NCI-H510A (cell line): ENCODE data around the gene NXF3.
"Not testable (repeated sequence)": the region's sequence is repeated elsewhere in the genome, so short reads cannot be mapped to it uniquely, and the experiment has no call there.

ENCODE experiments used
- DNase-seq: peaks from one replicate; lab custom pipeline; 2025; lab: John Stamatoyannopoulos, UW

The NXF3 gene

DNA sequence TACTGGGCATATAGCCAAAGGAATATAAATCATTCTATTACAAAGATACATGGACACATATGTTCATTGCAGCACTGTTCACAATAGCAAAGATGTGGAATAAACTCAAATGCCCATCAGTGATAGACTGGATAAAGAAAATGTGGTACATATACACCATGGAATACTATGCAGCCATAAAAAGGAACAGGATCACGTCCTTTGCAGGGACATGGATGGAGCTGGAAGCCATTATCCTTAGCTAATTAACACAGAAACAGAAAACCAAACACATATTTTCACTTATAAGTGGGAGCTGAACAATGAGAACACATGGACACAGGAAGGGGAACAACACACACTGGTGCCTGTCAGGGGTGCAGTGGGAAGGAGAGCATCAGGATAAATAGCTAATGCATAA is 59.6 kb downstream of the NXF3 start:
- not testable (repeated sequence) for DNase-seq
